NCI-H2227 treated with DMSO at 0.1 percent for 48 hours (cell line): ENCODE data around the gene GLIS1.

Experiments
- DNase-seq: peaks from one replicate; lab custom pipeline; 2025; lab: John Stamatoyannopoulos, UW

Gene GLIS1

DNA sequence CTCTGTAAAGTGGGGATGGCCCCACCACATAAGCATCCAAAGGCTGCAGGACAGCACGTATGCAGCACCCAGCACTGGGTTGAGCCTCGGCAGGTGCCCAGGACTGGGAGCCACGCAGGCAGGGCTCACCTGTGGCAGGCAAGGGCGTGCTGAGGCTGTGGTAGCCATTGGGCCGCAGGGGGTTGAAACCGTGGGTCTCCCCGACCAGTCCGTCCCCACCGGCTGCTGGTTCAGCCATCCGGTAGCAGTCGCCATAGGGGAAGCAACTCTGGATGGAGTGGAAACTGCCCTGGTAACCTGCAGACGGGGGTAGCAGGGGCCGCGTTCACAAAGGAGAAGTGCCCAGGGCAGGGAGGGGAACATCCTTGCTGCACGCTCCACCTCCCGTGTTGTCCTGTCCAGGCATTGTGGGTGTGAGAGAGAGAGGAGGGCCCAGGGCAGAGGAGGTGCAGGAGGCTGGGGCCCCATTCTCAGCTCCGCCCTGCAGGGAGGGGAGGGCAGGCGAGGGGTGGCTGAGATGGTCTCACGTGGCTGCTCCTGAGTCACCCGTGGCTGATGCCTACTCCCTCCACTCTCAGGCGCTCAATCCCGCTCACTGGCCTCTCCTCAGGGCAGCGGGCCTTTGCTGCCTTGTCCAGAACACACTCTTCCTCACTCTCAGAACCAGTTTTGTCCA is 229.8 kb downstream of the GLIS1 start:
- DNase-seq = no peak

DNA sequence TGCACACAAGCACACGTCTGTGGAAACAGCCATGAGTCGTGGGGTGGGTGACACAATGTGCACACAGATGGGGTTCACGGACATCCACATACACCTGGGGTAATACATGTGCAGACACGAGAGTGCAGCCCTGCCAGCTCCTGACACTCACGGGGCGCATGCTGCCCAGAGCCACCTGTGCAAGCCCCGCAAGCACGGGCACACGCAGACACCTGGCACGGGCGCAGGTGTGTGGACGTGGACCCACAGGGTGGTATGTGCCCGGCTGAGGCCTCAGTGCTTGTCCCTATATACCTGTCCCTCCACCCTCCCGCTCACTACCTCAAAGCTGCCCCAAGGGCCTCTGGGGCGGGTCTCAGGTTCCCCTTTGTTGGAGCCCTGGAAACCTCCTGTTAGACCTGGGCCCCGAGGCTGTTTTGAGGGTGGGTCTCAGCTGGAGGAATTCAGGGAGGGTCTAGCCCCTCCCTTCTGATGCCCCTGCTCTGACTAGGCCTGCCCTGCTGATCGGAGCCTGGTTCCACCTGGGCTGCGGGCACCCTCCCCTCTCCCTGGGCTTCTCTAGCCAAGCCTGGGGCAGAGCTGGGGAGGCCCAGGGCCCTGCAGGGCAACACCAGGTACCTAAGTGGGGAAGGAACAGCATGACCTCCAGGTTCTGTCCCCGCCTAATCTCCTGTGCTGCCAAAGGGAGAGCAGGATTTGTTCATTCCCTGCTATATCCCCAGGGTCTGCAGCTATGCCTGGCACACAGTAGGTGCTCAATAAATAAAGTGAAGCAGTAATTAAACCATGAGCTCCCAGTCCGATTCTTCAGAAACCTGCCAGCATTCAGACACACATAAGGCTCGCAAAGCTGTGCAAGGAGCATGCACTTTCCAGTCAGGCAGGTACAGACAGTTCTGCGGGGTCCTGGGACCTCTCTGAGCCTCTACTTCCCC is 230.6 kb downstream of the GLIS1 start:
- DNase-seq = no peak

DNA sequence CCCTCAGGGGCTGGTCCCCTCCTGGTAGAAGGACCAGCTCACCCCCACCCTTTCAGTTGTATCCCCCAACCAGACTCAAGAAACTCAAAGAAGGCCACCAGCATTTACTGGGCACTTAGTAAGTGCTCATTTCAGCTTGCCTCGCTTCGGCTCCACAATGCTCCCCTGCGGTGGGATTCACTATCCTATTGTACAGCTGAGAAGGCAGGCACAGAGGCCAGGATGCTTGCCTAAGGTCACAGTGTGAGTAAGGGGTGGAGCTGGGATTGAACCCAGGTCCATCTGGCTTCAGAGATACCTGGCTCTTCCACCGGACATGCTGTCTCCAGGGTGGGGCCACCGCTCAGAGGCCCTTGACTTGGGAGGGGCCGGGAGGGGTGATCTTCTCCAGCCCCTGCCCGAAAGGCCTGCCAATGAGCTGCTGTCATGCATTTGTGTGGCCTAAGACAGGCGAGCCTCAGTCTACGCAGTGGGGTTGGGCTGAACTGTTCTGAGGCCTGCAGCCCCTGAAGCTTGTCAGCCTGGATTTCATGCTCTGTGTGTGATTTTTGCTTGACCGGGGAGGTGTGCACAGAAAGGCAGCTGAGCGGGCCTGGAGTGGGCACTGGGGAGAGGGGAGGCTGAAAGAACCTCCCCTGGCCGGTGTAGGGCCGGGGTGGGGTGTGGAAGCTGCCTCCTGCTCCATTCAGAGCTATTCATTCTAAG is 231.7 kb downstream of the GLIS1 start:
- DNase-seq = no peak

DNA sequence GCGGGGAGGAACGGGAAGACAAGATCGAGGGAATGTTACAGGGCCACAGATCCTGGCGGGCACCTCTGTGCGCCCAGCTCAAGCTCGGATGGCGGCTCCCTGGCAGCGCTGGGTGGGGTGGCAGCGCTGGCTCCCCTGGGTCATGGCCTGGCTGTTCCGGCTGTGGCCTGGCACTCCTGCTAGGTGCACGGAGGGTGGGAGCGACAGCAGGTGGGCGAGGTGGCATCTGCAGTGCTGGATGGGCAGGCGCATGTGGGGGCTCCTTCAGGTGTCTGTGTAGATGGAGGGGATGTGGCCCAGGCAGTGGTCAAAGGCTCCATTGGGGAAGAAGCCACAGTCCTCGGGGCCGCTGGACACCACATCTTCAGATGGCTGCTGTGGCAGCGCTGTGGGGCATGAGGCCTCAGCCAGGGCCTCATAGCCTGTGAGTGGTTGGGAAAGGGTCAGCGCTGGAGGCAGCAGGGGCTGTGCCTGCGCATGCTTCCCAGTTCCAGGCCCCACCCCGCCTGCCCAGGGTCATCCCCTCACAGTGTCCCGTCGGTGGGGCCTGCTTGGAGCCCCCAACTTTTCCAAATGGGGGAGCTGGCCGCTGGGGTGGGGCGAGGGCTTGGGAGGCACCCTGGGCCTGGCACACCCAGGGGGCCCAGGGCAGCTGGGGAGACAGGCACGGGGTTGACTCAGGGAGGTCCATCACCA is 232.5 kb downstream of the GLIS1 start:
- no peak for DNase-seq

DNA sequence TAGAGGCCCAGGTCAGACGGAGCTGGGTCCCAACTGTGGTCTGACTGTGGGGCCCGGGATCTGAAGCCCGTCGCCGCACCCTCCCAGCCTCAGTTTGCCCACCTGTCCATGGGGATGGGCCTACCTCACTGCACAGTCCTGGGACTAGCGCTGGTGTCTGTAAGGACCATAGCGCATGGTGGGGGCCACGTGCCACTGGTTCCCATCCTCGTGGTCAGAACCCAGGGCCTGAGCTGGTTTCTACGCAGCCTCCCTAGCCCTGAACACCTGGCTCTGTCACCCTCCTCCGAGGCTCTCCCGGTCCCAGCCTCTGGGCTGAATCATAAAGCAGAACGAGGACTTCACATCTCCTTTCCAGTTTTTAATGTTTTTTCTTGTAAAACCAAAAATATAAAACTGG is 233.1 kb downstream of the GLIS1 start:
- no peak for DNase-seq

DNA sequence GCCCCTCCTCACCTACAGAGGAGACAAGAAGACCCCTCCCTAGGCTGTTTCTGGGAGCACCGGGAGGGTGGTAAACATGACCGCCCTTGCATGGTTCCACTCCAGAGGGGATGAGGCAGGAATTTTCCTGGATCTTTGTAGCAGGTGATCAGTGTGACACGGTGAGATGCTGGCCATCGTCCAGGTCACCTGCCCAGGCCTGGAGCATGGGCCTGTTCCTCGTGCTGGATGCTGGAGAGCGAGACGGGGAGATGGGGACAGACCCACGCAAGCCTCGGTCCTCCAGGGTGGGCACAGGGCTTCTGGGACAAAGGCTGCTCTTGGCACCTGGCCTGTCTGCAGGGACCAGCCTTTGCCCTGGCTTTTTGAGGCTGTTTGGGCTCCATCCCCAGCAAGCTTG is 233.6 kb downstream of the GLIS1 start:
- no peak for DNase-seq

DNA sequence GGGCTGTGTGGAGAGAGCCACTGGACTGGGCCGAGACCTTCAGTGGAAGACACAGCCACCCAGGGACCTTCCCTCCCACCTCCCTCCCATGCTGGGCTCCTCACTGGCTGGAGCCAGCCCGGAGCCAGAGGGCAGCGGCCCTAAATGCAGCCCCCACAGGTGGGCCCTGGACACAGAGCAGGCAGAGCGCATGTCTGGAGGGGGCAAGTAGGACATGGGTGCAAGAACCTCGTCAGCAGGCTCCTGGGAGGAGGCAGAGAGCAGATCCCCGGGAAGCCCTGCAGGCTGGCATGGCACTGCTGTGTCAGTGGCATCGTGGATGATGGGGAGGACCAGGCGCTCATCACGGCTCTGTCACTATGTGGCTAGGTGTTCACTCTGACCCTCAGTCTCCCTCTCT is 234.1 kb downstream of the GLIS1 start:
- no peak for DNase-seq

DNA sequence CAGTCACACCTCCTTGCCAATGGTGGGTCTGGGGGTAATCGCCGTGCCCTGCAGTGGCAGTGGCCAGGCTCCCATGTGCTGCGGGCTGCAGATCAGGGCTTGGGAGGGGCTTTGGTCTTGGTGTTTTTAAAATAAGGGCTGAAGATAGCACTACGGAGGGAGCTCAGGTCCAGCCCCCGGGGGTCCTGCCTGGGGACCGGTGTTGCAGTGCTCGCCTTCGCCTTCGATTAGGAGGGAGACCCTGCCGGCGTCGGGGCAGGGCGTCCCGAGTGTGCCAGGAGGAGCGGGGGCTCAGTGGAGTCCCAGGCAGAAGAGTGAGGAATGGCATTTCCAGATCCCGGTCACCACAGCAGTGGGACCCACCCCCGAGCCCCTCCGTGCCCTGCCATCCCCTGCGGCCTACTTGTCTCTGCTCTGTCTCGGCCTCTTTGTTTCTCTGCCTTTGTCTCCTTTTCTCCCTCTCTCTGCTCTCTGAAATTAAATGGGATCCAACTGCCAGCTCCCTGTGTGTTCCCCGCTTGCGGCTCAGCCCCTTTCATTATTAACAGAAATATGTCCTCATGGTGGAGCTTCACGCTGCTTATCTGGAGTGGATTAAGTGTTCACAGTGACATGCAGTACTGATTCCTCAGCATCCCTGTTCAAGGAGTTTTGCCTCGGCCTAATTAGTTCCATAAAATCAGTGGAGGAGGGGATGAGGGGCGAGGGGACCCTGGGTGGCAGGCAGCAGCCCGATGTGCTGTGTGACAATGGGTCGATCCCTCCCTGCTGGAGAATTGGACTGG is 235.3 kb downstream of the GLIS1 start:
- no peak for DNase-seq

DNA sequence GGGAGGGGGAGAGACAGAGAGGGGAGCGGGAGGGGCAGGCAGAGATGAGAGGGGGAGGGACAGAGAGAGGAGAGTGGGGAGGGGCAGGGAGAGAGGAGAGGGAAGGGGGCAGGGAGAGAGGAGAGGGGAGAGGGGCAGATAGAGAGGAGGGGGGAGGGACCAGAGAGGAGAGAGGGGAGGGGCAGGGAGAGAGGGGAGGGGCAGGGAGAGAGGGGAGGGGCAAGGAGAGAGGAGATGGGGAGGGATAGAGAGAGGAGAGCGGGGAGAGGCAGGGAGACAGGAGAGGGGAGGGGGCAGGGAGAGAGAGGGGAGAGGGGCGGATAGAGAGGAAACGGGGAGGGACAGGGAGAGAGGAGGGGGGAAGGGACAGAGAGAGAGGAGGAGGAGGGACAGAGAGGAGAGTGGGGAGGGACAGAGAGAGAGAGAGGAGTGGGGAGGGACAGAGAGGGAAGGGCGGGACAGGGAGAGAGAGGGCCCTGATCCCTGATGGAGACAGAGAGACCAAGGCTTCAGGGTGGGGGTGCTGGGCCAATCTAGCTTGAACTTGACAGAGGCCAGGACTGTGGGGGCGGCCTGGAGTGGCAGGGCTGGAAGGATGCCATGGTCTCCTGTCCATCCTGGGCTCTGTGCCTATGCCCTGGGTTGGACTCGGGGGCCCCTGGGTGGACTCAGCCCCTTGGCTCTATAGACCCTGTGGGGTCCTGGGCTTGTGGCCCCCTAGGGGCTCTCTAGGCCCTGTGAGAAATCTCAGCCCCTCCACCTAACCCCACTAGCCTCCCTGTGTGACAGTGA is 236.1 kb downstream of the GLIS1 start:
- no peak for DNase-seq

DNA sequence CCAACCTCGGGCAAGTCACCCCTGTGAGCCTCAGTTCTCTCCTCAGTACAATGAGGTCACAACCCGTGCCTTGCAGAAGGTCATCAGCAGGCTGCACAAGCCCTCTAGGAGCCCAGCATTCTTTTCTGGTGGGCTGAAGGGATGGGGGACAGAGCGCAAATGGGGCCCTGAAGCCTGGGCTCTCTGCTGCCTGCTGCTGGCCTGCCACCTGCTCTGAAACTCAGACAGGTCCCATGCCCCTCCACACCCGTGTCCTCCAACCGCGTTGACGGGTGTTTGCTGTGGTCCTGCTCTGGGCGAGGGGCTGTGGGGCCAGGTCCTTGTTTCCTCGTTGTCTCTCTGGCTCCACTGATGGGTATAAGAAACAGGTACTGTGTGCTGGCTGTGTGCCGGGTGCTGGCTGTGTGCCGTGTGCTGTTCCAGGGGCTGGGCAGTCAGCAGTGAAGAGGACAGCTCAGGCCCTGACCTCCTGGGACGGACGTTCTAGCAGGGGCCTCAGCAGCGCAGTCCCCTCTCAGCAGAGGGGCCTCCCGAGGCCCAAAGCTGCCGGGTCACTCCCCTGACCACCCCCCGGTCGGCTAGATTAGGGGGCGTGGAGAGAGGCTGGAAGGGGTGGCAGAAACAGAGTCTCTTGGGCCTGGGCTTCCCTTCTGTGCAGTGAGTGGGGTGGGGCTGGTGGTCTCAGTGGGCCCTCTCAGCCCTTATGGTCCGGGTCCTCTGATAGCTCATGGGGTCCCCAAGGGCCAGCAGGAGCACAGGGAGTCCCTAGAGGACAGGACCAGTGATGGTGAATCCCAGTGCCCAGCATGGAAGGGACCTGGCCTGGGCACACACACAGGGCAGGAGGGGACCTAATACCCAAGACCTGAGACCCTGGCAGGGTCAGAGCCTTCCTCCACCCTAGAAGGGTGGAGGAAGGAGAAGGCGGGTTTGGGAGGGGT is 237.6 kb downstream of the GLIS1 start:
- DNase-seq = no peak

DNA sequence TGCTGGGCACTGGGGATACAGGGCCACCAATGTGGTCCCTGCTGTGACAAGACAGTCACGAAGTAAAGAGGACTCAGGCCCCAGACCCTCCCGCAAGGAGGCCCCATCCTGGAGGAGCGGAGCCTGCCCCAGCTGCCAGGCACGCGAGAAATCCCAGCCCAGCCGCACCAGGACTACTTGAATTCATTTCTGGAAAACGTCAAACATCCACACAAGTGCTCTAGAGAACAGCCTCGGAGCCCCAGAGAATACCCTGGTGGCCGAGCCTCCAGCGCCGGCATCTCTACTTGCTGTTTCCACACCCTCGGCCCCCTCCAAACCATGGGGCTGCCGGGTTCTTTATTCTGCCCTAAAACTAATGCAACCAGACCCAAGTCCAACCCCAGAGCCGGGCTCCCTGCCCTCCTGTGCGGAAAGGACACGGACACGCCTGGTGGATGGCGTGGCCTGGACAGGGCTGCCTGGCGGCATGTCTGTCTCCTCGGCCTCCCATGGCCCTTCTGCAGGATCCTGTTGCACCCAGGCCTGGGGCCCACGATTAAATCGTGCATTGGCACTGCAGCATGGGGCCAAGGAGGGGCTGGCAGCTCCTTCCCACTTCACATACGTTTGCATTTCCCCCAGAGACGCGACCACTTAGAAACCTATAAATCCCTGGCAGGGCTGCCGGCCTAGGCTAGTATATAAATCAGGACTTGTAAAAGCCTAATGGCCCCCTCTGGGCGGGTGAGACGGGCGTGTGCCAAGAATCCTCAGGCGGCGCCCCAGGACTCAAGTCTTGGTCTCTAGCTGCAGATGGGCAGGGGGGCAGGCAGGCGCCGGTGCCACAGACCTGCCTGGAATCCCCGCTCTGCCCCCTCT is 238.5 kb downstream of the GLIS1 start:
- DNase-seq = no peak

DNA sequence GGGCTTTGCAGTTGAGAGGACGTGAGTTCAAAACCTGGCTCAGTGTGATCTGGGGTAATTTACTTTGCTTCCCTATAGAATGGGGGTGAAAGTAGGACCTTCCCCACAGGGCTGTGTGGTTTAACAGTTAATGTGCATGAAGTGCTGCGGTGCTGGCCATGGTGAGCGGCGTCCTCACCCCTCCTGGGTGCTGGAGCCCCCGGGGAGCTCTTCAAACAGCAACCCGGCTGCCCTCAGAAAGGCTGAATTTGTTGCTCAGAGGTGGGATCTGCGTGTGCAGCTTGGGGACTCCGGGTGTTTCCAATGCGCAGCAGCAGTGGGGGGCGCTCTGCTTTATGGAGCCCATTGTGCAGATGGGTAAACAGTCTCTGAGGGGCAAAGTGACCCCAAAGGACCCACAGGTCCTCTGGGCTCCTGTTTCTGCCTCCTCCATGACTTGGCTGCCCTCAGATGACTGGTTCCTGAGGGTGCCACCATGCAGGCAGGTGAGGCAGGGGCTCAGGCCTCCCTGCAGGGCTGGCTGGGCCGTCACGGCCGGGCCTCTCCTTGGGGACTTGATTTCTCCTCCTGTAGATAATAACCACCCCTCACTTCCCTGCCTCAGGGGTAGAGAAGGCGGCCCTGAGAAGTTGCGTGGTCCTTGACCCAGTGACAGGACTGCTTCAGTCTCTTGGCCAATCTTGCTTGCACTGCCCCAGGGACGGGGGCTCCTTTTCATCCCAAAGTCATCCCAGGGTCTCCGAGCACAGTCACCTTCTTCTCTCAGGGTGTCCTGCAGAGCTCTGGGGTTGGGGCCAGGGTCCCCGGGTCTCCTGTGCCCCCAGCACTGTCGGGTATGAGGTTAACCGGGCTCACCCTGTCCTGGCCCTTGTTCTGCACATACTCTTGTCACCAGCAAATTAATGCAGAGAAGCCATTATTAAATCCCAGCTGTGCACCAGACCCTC is 239.4 kb downstream of the GLIS1 start:
- DNase-seq = no peak

DNA sequence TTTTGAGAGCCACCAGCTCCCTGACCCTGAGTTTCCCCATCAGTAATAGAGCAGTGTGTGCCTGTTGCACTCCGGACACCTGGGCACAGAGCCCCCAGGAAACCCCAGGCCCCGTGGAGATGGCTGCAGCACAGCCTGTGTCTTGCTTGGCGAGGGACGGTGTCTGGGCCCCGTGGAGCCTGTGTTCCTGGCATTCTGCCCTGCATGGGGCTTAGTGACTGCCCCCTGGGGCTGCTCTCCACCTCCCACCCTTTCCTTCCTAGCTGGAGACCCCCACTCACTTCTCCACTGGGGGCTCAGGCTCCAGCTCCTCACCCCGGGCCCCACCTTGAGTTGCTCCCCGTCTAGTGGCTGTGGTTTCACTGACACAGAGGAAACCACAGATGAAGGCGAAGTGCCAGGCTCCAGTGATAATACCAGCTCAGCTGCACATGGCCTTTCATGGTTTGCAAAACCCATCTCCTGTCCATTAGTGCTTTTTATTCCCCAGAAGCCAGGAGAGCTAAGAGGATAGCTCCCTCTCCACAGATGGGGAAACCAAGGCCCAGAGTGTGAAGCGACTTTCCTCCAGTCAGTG is 240.3 kb downstream of the GLIS1 start:
- no peak for DNase-seq

DNA sequence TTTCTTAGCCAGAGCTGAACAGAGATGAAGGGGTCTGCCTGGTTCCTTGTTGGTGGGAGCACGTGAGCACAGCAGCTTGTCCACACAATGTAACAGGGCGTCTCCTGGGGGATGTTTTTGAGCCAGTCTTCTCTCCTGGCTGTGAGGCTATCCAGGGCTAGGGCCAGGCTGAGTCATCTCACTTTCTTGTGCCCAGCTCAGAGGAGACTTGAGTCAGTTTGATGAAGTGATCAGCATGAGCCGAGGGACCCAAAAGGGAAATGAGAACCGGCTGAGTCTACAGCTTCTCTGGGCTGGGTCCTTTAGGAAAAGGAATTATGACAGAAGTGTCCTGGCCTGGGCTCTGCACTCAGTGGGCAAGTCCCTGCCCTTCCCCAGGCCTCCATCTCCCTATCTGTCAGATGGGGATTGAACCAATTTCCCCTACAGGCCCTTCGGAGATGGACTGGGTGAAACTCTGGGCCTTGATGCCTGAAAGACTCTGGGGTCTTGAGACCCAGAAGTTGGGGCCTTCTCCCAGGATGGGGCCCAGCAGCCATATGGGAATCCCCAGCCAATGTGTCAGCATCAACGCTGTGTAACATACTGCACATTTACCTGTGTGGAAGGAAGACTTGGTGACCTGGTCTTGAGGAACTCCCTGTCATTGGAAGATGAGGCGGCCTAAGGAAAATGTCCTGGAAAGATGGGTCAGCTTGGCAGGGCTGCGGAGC is 243.2 kb downstream of the GLIS1 start:
- DNase-seq = no peak

DNA sequence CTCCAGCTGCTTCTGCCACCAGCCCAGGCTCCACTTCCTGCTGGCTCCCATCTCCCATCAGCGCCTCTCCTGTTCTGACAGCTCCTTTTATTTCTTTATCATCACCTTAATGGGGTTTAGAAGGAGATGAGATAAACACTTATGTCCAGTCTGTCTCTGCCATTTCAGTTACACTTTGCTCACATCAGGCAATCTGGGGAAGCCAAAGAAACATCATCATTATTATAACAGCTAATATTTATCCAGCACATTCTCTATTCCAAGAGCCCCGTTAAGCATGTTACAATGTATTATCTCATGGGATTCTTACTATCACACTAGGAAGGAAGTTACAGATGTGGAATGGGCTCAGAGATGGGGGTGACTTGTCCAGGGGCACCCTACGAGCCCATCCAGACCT is 248.6 kb downstream of the GLIS1 start:
- DNase-seq = no peak

DNA sequence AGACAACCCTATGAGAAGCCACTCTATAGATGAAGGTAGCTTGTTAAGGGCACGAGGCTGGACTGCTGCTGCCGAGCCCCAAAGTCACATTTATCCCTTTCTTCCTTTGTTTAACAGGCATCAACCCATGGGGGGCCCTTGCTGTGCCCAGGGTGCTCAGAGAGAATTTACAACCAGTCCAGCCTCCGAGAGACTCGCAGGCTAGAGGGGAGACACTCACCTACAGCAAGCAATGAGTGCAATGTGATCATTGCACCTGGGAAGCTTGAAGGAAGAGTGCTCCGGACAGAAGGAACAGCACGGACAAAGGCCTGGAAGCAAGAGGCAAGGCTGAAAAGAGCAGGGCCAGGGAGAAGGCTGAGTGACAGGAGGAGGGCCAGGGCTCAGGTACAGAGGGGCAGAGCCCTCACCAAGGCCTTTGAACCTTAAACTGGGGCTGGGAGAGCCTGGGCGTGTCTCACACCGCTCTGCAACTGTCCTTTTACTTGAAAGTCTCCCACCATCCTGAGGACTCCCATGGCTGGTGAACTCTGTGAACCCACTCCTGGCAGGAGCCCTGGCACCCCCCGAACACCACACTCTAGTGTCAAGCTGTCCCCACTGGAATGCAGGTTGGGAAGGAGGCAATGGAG is 252.5 kb downstream of the GLIS1 start:
- no peak for DNase-seq
